Neural cell (in vitro differentiated cells): ENCODE data around the gene XKR3. TPM values are rescaled to one million over a fixed set of nuclear protein-coding genes. Genes with fewer than 3 reads are reported as not detected.
"Not testable (repeated sequence)": the region's sequence is repeated elsewhere in the genome, so short reads cannot be mapped to it uniquely, and the experiment has no call there.

Experiments used
- H2AFZ ChIP-seq: fragments of 200-600, 300-800 bp; sonication (generic), shearing (Covaris generic); 2 replicates; pipeline ENCODE4 v1.6.0; 2014; ENCODE audit warnings: low read depth, mild to moderate bottlenecking, antibody characterized with exemption, low read length, moderate library complexity
- H3F3A ChIP-seq: fragments of 200-600 bp; shearing (Covaris generic); 2 replicates; pipeline ENCODE4 v1.6.1; 2016; ENCODE audit warnings: mild to moderate bottlenecking, moderate library complexity, mixed read lengths, antibody characterized with exemption, low read length; ENCODE audit not compliant: insufficient read depth, poor library complexity, severe bottlenecking
- H3K27ac ChIP-seq: fragments of 200-600, 300-800 bp; sonication (generic), shearing (Covaris generic); 2 replicates; pipeline ENCODE4 v1.5.1; 2014; ENCODE audit warnings: mild to moderate bottlenecking, low read length, moderate library complexity
- H3K27me3 ChIP-seq: fragments of 300-800, 200-600 bp; sonication (generic), shearing (Covaris generic); 2 replicates; pipeline ENCODE4 v1.6.0; 2014; ENCODE audit warnings: mild to moderate bottlenecking, low read depth, low read length, moderate library complexity; ENCODE audit not compliant: insufficient read depth
- H3K36me3 ChIP-seq: fragments of 300-800, 200-600 bp; sonication (generic), shearing (Covaris generic); 2 replicates; pipeline ENCODE4 v1.5.1; 2014; ENCODE audit warnings: mild to moderate bottlenecking, antibody characterized with exemption, low read length, moderate library complexity; ENCODE audit not compliant: insufficient read depth
- H3K4me2 ChIP-seq: fragments of 300-800, 200-600 bp; sonication (generic), shearing (Covaris generic); 2 replicates; pipeline ENCODE4 v1.6.0; 2014; ENCODE audit warnings: mild to moderate bottlenecking, low read length
- H3K4me3 ChIP-seq: fragments of 300-800, 200-600 bp; sonication (generic), shearing (Covaris generic); 2 replicates; pipeline ENCODE4 v1.5.1; 2014; ENCODE audit warnings: mild to moderate bottlenecking, low read length, moderate library complexity
- H3K79me2 ChIP-seq: fragments of 200-600 bp; shearing (Covaris generic); replicated peaks from 2 replicates; pipeline ENCODE4 v1.6.0; 2014; ENCODE audit warnings: mild to moderate bottlenecking, low read length, moderate library complexity; ENCODE audit not compliant: insufficient read depth
- H3K9ac ChIP-seq: fragments of 300-800, 200-600 bp; sonication (generic), shearing (Covaris generic); 2 replicates; pipeline ENCODE4 v1.6.1; 2016; ENCODE audit warnings: mild to moderate bottlenecking, low read length, mixed read lengths
- H3K9me2 ChIP-seq: fragments of 200-600 bp; shearing (Covaris generic); 2 replicates; pipeline ENCODE4 v1.6.1; 2016; ENCODE audit warnings: mild to moderate bottlenecking, low read length, mixed read lengths; ENCODE audit not compliant: insufficient read depth
- H3K9me3 ChIP-seq: fragments of 200-600, 300-800 bp; sonication (generic), shearing (Covaris generic); 2 replicates; pipeline ENCODE4 v1.6.1; 2016; ENCODE audit warnings: mild to moderate bottlenecking, mixed run types, low read length, moderate library complexity, mixed read lengths
- H4K20me1 ChIP-seq: fragments of 200-600 bp; shearing (Covaris generic); 2 replicates; pipeline ENCODE4 v1.6.1; 2016; ENCODE audit warnings: mild to moderate bottlenecking, mixed run types; ENCODE audit not compliant: insufficient read depth
- EP300 ChIP-seq: fragments of 450-650 bp; conservative IDR thresholded peaks from 2 replicates; pipeline ENCODE4 v1.6.1; 2014; ENCODE audit warnings: antibody characterized with exemption, mild to moderate bottlenecking, moderate library complexity; ENCODE audit not compliant: poor library complexity, severe bottlenecking
- EZH2 ChIP-seq: fragments of 200-600, 300-800 bp; shearing (Covaris generic), sonication (generic); IDR thresholded peaks from 2 replicates; pipeline ENCODE4 v1.6.1; 2014; ENCODE audit warnings: antibody characterized with exemption, low read length, borderline replicate concordance, mild to moderate bottlenecking; ENCODE audit not compliant: insufficient read depth, poor library complexity, severe bottlenecking
- MXI1 ChIP-seq: fragments of 450-650 bp; conservative IDR thresholded peaks from 2 replicates; pipeline ENCODE4 v1.6.1; 2014; ENCODE audit warnings: antibody characterized with exemption, mild to moderate bottlenecking; ENCODE audit not compliant: poor library complexity, severe bottlenecking
- POLR2AphosphoS5 ChIP-seq: IDR thresholded peaks from 2 replicates; pipeline ENCODE4 v1.6.1; 2012
- RAD21 ChIP-seq: fragments of 450-650 bp; conservative IDR thresholded peaks from 2 replicates; pipeline ENCODE4 v1.6.1; 2014; ENCODE audit warnings: antibody characterized with exemption, mild to moderate bottlenecking, moderate library complexity
- SMC3 ChIP-seq: fragments of 450-650 bp; conservative IDR thresholded peaks from 2 replicates; pipeline ENCODE4 v1.6.1; 2014; ENCODE audit warnings: antibody characterized with exemption, mild to moderate bottlenecking, moderate library complexity; ENCODE audit not compliant: poor library complexity
- TAF1 ChIP-seq: IDR thresholded peaks from 2 replicates; pipeline ENCODE4 v1.6.1; 2012; ENCODE audit warnings: low read depth
- polyA plus RNA-seq: library from polyadenylated mRNA; depleted of rRNA; stranded (reverse); fragments of >200 nt; gene quantifications from 2 replicates; pipeline ENCODE4 v1.2.3, GENCODE V29; 2014
- TF ChIP-seq, protein P1 (sequence below): fragments of 450-650 bp; IDR thresholded peaks from 2 replicates; pipeline ENCODE4 v1.5.1; 2014; ENCODE audit warnings: antibody characterized with exemption, mild to moderate bottlenecking, moderate library complexity; ENCODE audit not compliant: poor library complexity, severe bottlenecking
- TF ChIP-seq, protein P2 (sequence below): IDR thresholded peaks from 2 replicates; pipeline ENCODE4 v1.6.1; 2012; ENCODE audit warnings: borderline replicate concordance

The XKR3 gene
- polyA plus RNA-seq, 1 donor from 2014 or later: not detected

DNA sequence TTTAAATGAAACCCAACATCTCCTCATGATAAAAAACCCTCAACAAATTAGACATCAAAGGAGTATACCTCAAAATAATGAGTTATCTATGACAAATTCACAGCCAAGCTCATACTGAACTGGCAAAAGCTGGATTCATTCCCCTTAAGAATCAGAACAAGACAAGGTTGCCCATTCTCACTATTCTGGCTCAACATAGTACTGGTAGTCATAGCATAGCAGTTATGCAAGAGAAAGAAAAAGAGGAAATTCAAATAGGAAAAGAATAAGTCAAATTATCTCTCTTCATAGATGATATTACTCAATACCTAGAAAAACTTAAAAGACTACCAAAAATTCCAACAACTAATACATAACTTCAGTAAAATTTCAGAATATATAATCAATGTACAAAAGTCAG is 29.4 kb upstream of the XKR3 start:
- TF ChIP-seq, protein P1, sequence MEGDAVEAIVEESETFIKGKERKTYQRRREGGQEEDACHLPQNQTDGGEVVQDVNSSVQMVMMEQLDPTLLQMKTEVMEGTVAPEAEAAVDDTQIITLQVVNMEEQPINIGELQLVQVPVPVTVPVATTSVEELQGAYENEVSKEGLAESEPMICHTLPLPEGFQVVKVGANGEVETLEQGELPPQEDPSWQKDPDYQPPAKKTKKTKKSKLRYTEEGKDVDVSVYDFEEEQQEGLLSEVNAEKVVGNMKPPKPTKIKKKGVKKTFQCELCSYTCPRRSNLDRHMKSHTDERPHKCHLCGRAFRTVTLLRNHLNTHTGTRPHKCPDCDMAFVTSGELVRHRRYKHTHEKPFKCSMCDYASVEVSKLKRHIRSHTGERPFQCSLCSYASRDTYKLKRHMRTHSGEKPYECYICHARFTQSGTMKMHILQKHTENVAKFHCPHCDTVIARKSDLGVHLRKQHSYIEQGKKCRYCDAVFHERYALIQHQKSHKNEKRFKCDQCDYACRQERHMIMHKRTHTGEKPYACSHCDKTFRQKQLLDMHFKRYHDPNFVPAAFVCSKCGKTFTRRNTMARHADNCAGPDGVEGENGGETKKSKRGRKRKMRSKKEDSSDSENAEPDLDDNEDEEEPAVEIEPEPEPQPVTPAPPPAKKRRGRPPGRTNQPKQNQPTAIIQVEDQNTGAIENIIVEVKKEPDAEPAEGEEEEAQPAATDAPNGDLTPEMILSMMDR: no peak
- TF ChIP-seq MXI1 (no peak), TAF1 (no peak), EZH2 (no peak), SMC3 (no peak), POLR2AphosphoS5 (no peak)
- TF ChIP-seq, protein P2, sequence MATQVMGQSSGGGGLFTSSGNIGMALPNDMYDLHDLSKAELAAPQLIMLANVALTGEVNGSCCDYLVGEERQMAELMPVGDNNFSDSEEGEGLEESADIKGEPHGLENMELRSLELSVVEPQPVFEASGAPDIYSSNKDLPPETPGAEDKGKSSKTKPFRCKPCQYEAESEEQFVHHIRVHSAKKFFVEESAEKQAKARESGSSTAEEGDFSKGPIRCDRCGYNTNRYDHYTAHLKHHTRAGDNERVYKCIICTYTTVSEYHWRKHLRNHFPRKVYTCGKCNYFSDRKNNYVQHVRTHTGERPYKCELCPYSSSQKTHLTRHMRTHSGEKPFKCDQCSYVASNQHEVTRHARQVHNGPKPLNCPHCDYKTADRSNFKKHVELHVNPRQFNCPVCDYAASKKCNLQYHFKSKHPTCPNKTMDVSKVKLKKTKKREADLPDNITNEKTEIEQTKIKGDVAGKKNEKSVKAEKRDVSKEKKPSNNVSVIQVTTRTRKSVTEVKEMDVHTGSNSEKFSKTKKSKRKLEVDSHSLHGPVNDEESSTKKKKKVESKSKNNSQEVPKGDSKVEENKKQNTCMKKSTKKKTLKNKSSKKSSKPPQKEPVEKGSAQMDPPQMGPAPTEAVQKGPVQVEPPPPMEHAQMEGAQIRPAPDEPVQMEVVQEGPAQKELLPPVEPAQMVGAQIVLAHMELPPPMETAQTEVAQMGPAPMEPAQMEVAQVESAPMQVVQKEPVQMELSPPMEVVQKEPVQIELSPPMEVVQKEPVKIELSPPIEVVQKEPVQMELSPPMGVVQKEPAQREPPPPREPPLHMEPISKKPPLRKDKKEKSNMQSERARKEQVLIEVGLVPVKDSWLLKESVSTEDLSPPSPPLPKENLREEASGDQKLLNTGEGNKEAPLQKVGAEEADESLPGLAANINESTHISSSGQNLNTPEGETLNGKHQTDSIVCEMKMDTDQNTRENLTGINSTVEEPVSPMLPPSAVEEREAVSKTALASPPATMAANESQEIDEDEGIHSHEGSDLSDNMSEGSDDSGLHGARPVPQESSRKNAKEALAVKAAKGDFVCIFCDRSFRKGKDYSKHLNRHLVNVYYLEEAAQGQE: no peak
- Histone ChIP-seq H3K79me2 (no peaks in the 10 kb centered on the region), H3K27me3 (no peaks in the 10 kb centered on the region), H3F3A (no peaks in the 10 kb centered on the region), H2AFZ (no peak overlapping the region), H3K27ac (no peak overlapping the region), H4K20me1 (no peaks in the 10 kb centered on the region), H3K4me2 (no peak overlapping the region), H3K9me3 (no peaks in the 10 kb centered on the region), H3K9me2 (no peaks in the 10 kb centered on the region), H3K4me3 (no peak overlapping the region), H3K36me3 (no peaks in the 10 kb centered on the region), H3K9ac (no peak overlapping the region)

DNA sequence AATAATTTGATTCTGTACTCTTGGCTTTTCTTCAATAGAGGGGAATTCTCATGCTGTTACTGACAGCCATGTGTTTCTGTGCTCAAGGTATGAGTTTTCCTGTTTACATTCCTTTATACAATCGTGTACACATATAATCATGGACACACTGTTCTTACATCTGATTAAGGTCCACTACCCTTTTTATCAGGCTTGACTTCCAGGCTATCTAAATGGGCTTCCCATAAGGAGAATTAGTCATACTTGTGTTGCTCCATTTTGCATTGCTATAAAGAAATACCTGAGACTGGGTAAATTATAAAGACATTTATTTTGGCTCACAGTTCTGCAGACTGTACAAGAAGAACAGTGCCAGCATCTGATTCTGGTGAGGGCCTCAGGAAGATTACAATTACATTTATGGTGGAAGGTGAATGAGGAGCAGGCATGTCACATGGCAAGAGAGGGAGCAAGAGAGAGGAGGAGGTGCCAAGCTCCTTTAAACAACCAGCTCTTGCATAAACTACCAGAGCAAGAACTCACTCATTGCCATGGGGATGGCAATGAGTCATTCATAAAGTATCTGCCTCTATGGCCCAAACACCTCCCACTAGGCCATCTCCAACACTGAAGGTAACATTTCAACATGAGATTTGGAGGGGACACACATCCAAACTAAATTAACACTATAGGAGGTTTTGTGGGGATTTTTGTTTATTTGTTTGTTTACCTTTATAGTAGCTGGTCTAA is 26.2 kb upstream of the XKR3 start:
- H3K27ac ChIP-seq, H3F3A ChIP-seq, H2AFZ ChIP-seq, H3K4me2 ChIP-seq, H4K20me1 ChIP-seq, H3K9me2 ChIP-seq, H3K79me2 ChIP-seq, H3K9me3 ChIP-seq, H3K27me3 ChIP-seq, H3K4me3 ChIP-seq, H3K9ac ChIP-seq, H3K36me3 ChIP-seq: not testable (repeated sequence)

DNA sequence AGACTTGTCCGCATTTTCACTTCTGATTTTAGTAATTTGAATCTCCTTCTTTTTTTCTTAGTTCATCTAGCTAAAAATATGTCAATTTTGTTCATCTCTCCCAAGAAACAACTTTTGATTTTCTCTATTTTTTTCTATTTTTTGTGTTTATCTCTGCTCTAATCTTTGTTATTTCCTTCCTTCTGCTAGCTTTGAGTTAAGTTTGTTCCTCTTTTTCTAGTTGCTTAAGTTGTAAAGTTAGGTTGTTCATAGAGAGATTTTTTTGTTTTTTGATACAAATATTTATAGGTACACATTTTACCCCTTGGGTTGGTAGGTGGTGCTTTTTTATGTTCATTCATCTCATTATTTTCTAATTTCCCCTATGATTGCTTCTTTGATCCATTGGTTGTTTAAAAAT is 22.1 kb upstream of the XKR3 start:
- Histone ChIP-seq H4K20me1 (no peaks in the 10 kb centered on the region), H3K9me3 (peaks cover 5% of the 10 kb centered on the region), H3K4me3 (no peak overlapping the region), H2AFZ (no peak overlapping the region), H3K27ac (no peak overlapping the region), H3K36me3 (no peaks in the 10 kb centered on the region), H3K4me2 (no peak overlapping the region), H3K27me3 (no peaks in the 10 kb centered on the region), H3K79me2 (no peaks in the 10 kb centered on the region), H3K9ac (no peak overlapping the region), H3F3A (no peaks in the 10 kb centered on the region), H3K9me2 (no peaks in the 10 kb centered on the region)
- TF ChIP-seq, protein P2: no peak
- no peak for TF ChIP-seq EP300
- no peak for TF ChIP-seq TAF1
- no peak for TF ChIP-seq RAD21
- TF ChIP-seq, protein P1: no peak
- TF ChIP-seq POLR2AphosphoS5: no peak
- no peak for TF ChIP-seq MXI1
- TF ChIP-seq EZH2: no peak
- TF ChIP-seq SMC3: no peak
